ENCODE data around the gene CUL2.

DNA sequence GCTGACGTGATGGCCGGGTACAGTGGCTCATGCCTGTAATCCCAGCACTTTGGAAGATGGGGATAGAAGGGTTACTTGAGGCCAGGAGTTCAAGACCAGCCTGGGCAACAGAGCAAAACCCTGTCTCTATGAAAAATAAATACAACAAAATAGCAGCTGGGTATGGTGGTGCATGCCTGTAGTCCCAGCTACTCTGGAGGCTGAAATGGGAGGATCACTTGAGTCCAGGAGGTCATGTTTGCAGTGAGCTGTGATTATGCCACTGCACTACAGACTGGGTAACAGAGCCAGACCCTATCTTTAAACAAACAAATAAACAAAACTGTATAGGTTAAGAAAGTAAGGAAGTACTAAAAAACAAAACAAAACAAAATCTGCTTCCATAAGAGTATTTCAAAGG is 6.2 kb upstream of the CUL2 start:
- no peak for TF ChIP-seq POLR2A (IDR thresholded peaks at IDR 0.05)
- TF ChIP-seq, protein P1, sequence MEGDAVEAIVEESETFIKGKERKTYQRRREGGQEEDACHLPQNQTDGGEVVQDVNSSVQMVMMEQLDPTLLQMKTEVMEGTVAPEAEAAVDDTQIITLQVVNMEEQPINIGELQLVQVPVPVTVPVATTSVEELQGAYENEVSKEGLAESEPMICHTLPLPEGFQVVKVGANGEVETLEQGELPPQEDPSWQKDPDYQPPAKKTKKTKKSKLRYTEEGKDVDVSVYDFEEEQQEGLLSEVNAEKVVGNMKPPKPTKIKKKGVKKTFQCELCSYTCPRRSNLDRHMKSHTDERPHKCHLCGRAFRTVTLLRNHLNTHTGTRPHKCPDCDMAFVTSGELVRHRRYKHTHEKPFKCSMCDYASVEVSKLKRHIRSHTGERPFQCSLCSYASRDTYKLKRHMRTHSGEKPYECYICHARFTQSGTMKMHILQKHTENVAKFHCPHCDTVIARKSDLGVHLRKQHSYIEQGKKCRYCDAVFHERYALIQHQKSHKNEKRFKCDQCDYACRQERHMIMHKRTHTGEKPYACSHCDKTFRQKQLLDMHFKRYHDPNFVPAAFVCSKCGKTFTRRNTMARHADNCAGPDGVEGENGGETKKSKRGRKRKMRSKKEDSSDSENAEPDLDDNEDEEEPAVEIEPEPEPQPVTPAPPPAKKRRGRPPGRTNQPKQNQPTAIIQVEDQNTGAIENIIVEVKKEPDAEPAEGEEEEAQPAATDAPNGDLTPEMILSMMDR (IDR thresholded peaks at IDR 0.05): no peak
